ENCODE measurements around the gene CHD3.
A peak's percentile ranks its signal among the peaks of the same experiment; 100 is the strongest.

Gene CHD3

GRCh38 chr17:7910281-7910680, 21.7 kb downstream of the CHD3 start:
- TF ChIP-seq CEBPB (IDR thresholded peaks at IDR 0.05) = no peak
- TF ChIP-seq USF1 (IDR thresholded peaks at IDR 0.05) = no peak
- TF ChIP-seq, protein P1, sequence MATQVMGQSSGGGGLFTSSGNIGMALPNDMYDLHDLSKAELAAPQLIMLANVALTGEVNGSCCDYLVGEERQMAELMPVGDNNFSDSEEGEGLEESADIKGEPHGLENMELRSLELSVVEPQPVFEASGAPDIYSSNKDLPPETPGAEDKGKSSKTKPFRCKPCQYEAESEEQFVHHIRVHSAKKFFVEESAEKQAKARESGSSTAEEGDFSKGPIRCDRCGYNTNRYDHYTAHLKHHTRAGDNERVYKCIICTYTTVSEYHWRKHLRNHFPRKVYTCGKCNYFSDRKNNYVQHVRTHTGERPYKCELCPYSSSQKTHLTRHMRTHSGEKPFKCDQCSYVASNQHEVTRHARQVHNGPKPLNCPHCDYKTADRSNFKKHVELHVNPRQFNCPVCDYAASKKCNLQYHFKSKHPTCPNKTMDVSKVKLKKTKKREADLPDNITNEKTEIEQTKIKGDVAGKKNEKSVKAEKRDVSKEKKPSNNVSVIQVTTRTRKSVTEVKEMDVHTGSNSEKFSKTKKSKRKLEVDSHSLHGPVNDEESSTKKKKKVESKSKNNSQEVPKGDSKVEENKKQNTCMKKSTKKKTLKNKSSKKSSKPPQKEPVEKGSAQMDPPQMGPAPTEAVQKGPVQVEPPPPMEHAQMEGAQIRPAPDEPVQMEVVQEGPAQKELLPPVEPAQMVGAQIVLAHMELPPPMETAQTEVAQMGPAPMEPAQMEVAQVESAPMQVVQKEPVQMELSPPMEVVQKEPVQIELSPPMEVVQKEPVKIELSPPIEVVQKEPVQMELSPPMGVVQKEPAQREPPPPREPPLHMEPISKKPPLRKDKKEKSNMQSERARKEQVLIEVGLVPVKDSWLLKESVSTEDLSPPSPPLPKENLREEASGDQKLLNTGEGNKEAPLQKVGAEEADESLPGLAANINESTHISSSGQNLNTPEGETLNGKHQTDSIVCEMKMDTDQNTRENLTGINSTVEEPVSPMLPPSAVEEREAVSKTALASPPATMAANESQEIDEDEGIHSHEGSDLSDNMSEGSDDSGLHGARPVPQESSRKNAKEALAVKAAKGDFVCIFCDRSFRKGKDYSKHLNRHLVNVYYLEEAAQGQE (IDR thresholded peaks at IDR 0.05; ENCODE audit: low read depth) = no peak
- no peak for TF ChIP-seq ZBTB7A (IDR thresholded peaks at IDR 0.05; ENCODE audit: low read depth)
- no peak for TF ChIP-seq TCF12 (IDR thresholded peaks at IDR 0.05; ENCODE audit: low read depth)
- no peak for TF ChIP-seq EP300 (IDR thresholded peaks at IDR 0.05; ENCODE audit: borderline replicate concordance)
- no peak for TF ChIP-seq YY1 (IDR thresholded peaks at IDR 0.05; ENCODE audit: low read depth)
- no peak for TF ChIP-seq RAD21 (IDR thresholded peaks at IDR 0.05; ENCODE audit: low read depth)
- TF ChIP-seq EGR1 (IDR thresholded peaks at IDR 0.05) = no peak
- TF ChIP-seq CREB1 (IDR thresholded peaks at IDR 0.05; ENCODE audit: low read depth) = no peak
- no peak for TF ChIP-seq TEAD4 (IDR thresholded peaks at IDR 0.05)

- no peak for TF ChIP-seq NFIC (IDR thresholded peaks at IDR 0.05)
- TF ChIP-seq FOXM1 (IDR thresholded peaks at IDR 0.05; ENCODE audit: borderline replicate concordance, low read depth) = no peak
- TF ChIP-seq YY1 (IDR thresholded peaks at IDR 0.05; ENCODE audit: low read depth) = no peak
- TF ChIP-seq USF1 (IDR thresholded peaks at IDR 0.05) = no peak
- no peak for TF ChIP-seq TCF12 (IDR thresholded peaks at IDR 0.05; ENCODE audit: low read depth)
- TF ChIP-seq ZBTB7A (IDR thresholded peaks at IDR 0.05; ENCODE audit: low read depth) = no peak
- no peak for TF ChIP-seq CEBPB (IDR thresholded peaks at IDR 0.05)
- no peak for TF ChIP-seq TAF1 (IDR thresholded peaks at IDR 0.05; ENCODE audit: low read depth)
- no peak for TF ChIP-seq TEAD4 (IDR thresholded peaks at IDR 0.05)
These were observed 22.1 kb downstream of the CHD3 start for GRCh38 chr17:7910711-7911110.

GRCh38 chr17:7911116-7911515, 22.5 kb downstream of the CHD3 start:
- TF ChIP-seq YY1 (IDR thresholded peaks at IDR 0.05; ENCODE audit: low read depth) (no peak), EP300 (IDR thresholded peaks at IDR 0.05; ENCODE audit: borderline replicate concordance) (no peak), RAD21 (IDR thresholded peaks at IDR 0.05; ENCODE audit: low read depth) (no peak)

- TF ChIP-seq EGR1 (IDR thresholded peaks at IDR 0.05) (no peak), RAD21 (IDR thresholded peaks at IDR 0.05; ENCODE audit: low read depth) (peak; percentile 82), TEAD4 (IDR thresholded peaks at IDR 0.05) (no peak), CEBPB (IDR thresholded peaks at IDR 0.05) (no peak), MAX (IDR thresholded peaks at IDR 0.05) (no peak), CREB1 (IDR thresholded peaks at IDR 0.05; ENCODE audit: low read depth) (no peak)
These were observed 24.4 kb downstream of the CHD3 start for GRCh38 chr17:7912927-7913524.

DNA sequence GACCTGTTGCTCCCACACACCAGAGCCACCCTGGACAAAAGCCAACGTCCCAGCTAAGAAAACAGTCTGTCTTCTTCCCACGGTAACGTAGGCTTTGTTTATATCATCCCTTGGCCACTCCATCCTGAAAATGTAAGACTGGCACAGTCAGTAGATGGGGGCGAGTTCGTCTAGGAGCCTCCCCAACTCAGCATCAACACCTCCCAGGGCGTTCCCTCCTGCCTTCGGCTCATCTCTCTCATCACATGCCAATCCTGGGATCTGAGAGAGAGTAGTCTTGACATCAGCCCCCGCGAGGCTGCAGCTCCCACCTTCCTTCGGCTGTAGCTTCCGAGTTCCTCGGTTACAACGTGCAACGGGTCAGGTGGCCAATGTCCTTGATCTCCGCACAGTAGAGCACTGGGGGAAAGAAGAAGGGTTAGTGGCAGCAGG, 26.6 kb downstream of the CHD3 start:
- TF ChIP-seq YY1 (IDR thresholded peaks at IDR 0.05; ENCODE audit: low read depth) (no peak), USF1 (IDR thresholded peaks at IDR 0.05) (peak; percentile 18; the same call in 1 of the 2 replicates)

GRCh38 chr17:7915611-7916384, 27.2 kb downstream of the CHD3 start, which contains the start of gene RNF227:
TSS of gene RNF227 (minus strand) at chr17:7916289. CDS start at chr17:7916195, 94 bp downstream.
- no peak for TF ChIP-seq CEBPB (IDR thresholded peaks at IDR 0.05)
- 0 out of 2 replicates have a peak, but pooled peaks have one; percentile 31 for TF ChIP-seq YY1 (IDR thresholded peaks at IDR 0.05; ENCODE audit: low read depth)
- TF ChIP-seq RAD21 (IDR thresholded peaks at IDR 0.05; ENCODE audit: low read depth) = no peak
- peak; percentile 46; the same call in 1 of the 2 replicates for TF ChIP-seq TEAD4 (IDR thresholded peaks at IDR 0.05)
- TF ChIP-seq, protein P1 (IDR thresholded peaks at IDR 0.05; ENCODE audit: low read depth) = no peak
- TF ChIP-seq MAX (IDR thresholded peaks at IDR 0.05) = peak; percentile 98
- TF ChIP-seq EGR1 (IDR thresholded peaks at IDR 0.05) = peak; percentile 21; the same call in 1 of the 2 replicates
- TF ChIP-seq CREB1 (IDR thresholded peaks at IDR 0.05; ENCODE audit: low read depth) = no peak
- TF ChIP-seq USF1 (IDR thresholded peaks at IDR 0.05) = peak; percentile 97
- no peak for TF ChIP-seq EP300 (IDR thresholded peaks at IDR 0.05; ENCODE audit: borderline replicate concordance)
- peak; percentile 74 for TF ChIP-seq NFIC (IDR thresholded peaks at IDR 0.05)
- TF ChIP-seq TCF12 (IDR thresholded peaks at IDR 0.05; ENCODE audit: low read depth) = 0 out of 2 replicates have a peak, but pooled peaks have one; percentile 21
- TF ChIP-seq ZBTB7A (IDR thresholded peaks at IDR 0.05; ENCODE audit: low read depth) = no peak
- TF ChIP-seq FOXM1 (IDR thresholded peaks at IDR 0.05; ENCODE audit: borderline replicate concordance, low read depth) = no peak
- no peak for TF ChIP-seq TAF1 (IDR thresholded peaks at IDR 0.05; ENCODE audit: low read depth)
